DMS153 treated with DMSO at 0.1 percent for 48 hours (cell line): ENCODE measurements around the gene ATP23.

Source experiments
- DNase-seq: peaks from one replicate; lab custom pipeline; 2025; ENCODE audit not compliant: unreplicated experiment; lab: John Stamatoyannopoulos, UW

ATP23 gene, protein sequence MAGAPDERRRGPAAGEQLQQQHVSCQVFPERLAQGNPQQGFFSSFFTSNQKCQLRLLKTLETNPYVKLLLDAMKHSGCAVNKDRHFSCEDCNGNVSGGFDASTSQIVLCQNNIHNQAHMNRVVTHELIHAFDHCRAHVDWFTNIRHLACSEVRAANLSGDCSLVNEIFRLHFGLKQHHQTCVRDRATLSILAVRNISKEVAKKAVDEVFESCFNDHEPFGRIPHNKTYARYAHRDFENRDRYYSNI

DNA sequence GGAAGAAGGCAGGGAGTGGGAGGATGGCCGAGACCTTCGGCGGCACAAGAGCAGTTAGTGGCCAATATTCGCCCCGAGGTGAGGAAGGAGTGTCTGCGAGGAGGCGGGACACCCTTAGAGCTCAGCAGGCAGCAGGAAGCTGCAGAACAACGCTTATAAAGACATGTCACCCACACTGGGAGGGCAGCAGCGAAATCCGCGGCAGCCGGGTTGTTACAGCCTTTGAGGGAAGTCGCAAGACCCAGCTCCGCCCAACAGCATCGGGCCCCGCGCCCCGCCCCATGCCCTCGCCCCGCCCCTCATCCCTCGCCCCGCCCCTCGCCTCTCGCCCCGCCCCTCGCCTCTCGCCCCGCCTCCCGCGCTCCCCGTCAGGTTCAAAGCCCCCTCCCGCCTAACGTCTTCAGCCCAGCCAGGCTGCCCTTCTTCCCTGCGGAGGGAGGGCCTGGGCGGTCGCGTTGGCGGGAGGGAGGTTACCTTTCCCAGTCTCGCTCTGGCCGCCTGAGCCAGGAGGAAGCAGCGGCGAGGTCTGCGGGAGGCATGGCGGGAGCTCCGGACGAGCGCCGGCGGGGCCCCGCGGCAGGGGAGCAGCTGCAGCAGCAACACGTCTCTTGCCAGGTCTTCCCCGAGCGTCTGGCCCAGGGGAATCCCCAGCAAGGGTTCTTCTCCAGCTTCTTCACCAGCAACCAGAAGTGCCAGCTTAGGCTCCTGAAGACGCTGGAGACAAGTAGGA is at the start of gene ATP23:
Gene ATP23, plus strand, starts transcription at position 403 of the 730 bp plus-strand sequence. Its CDS starts 135 bp downstream, at position 538.
- DNase-seq: peak; percentile 73

DNA sequence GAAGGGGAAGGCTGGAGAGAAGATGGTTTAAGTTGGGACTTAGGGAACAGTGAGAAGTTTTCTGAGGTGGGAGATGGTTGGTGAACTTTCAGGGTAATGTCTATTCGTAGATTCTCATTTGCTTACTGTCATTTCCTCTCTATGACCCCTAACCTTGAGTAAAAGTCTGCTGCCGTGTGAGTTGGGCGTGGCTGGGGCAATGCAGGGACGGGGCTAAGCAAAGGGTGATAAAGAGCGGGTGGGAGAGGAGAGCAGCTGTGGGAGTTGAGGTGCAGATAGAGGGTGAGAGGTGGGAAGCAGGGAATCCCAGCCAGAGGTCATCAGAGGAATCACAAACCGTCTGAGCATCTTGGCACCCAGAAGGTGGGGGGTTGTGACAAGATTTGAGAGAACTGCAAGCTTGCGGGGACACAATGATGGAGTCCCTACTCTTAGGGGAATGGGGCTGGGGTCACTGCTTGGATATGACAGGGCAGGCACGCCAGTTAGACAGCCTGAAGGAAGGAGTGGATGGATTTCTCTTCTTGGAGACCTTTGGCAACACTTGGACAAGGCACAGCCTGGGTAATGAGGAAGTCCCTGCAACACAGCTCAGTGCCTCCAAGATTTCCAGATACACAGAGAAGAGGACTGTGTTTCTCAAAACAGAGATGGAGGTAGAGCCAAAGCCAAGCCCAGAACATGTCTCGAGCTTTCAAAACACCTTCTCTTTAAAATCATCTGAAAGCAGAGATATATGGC is 49.0 kb upstream of the ATP23 start:
- DNase-seq: no peak

DNA sequence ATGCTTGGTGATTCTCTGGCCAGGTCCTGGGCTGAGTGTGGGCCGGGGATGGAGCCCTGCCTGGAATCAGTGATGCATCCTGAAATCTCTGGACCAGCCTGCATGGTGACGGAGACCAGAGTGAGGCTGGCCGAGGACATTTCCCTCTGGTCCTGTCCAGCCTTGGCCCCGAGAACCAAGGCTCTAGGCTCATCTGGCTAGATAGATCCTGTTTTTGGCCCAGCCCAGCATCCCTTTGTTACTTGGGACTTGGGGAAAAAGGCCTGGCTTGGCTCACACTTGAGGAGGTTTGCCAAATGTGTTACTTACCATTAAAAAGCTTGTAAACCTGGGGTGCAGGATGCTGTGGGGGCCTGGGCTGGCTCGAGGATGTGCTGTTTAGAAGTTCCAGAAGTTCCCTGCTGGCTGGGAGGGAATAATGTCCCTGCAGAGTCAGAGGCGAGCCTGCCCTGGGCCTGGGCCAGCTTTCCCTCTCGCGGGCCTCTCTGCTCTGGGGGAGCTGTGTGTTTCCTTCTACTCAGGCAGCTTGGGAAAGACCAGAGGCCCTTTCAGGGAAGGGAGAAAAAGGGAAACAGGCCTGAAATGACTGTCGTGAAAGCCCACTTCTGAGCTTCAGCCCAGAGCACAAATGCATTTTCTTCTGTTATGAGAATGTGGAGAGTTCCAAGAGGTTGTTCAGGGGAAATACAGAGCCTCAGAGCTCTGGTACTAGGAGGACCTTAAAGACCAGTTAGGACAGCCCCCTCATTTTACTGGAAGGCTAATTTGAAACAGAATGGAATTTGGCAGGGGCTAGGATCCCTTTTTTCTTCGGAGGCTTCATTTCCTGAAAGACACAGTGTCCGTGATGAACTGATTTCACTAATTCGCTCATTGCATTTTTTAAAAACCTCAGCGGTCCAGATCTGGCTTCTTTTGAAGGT is 47.7 kb upstream of the ATP23 start:
- peak; percentile 41 for DNase-seq

DNA sequence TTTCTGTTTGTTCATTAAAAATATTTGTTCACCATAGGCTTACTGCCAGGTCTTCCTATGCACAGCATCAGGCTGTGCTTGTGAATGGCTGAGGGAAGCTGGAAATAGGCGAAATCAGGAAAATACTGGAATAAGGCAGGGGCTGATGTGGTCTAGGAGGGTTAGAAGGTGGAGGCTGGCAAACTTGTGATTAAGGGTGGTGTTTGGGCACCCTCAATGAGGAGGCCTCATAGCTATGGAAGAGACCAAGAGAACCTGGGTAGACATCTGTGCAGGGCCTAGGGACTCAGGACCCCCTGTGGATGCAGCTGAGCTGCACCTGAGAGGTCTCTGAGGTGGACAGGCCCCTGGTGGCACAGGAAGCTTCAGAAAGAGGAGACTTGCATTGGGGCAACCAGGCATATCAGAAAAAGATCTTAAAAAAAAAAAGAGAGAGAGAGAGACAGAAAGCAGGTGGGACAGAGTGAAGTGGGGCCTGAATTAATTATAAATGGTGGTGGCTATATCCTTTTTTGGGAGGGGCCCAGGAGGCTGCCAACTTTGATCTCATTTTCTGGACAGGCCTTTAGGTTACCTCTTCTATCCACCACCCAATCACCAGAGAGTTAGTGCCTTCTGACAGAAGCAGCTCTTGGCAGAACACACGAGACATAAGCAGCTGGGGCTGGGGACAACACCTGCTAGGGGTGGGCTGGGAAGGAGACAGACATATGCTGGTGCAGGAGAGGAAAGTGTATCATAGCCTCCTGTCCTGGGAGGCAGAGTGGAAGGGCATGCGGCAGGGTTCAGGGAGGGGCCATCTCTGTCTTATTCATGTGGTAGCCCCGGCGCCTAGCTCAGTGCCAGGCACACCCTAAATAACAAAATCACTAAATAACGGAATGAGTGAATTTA is 46.7 kb upstream of the ATP23 start:
- no peak for DNase-seq

DNA sequence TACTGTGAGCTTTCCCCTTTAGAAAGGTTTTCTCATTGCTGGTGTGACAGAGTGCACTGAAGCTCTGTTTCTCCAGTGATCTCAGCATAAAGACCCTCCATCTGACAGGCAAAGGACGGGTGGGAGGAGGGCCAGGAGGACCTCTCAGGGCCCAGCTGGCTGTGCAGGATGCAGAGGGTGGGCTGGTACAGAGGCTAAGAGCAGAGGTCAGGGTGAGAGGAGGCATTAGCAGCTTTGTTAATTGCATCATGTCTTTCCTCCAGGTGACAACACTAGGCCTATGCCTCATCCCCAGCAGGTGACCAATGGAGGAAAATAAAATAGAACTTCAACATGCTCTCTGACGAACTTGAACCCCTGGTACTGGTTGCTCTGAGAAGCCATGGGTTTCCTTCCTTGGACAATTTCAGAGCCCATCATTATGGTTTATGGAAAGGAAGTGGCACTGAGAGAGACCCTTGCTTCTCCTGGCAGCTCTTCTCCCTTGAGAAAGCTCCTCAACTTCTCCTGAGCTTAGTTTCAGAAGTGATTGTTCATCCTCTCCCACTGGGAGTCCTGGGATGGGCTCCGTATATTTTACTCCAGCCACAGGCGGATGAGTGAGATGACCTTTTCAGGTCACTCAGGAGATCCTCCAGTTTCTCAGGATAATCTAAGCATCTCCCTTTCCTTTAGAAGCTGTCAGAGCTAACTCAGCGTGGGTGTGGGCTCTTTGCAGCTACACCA is 45.8 kb upstream of the ATP23 start:
- DNase-seq: no peak

DNA sequence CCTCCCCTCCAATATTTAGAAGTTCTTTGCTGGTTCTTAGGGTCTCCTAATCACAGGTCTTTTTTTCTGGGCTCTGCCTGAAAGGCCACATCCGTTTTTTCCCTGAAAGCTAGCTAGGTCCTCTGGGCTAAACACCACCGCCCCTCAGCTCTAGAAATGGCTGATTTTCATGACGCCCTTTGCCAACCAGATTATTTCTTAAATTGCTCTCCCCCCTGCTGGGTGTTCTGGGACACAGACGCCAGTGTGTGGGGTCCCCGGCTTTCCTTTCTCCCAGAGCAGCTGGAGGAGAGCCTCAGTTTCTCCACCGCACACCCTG is 45.3 kb upstream of the ATP23 start:
- DNase-seq: no peak

DNA sequence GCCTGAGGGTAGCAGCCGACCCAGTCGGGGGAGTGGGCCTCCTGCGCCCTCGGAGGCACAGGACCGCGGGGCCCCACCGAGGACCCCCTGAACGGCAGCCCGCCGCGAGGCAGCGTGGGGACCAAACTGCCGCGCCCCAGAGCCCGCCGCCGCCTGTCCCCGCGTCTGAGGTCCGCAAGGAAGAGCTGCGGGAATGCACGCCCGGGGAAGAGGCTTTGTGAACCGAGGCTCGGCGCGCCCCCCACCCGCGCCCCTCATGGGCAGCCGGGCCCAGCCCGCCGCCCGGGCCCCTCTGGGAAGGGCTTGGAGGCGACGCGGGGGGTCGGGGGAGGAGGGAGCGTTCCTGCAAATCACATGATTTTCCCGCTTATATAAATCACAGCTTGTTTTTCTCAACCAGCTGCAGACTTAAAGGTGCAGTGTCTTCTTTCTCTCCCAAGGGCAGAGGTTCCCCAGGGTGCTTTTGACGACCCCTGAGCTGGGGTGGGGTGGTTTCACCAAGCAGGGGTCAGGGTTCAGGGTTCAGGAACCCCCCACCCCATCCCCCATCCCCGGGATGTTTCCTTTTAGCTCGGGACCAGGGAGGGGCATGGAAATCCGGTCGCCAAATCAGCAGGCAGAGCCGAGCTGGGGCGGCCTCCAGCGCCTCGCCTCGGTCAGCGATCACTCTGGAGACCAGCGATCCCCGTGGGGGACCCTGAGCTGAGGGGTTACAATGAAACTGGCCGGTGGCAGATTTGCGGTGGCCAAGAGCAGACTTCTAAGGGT is 44.7 kb upstream of the ATP23 start:
- DNase-seq: peak; percentile 73

DNA sequence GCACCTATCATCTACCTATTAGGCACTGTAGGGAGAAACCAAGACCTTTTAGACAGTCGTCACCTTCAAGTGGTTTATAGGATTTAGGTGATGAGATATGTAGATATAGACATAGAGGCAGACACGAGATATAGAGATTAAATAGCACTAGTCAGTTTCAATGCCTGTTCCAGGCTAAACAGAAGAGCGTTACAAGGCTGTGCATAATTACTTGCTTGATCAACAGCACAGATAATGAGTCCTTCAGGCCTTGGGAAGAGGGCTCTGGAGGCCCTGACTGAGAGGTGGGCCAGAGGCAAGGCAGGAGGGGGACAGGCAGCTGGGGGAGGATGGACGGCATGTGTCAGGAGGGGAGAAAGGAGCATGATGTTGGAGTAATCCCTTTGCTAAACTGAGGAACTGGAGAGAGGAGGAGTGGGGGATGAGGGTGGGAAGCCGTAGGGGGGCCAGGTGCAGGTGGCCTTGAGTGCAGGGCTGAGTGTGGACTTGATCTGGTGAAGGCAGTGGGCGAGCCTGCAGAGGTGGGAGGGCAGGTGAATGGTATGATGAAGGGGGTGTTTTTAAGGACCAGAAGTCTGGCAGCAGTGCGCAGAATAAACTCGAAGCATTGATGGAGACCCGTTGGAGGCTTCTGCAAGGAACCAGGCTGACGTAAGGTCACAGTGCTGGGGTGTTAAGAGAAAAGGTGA is 43.9 kb upstream of the ATP23 start:
- DNase-seq: no peak

DNA sequence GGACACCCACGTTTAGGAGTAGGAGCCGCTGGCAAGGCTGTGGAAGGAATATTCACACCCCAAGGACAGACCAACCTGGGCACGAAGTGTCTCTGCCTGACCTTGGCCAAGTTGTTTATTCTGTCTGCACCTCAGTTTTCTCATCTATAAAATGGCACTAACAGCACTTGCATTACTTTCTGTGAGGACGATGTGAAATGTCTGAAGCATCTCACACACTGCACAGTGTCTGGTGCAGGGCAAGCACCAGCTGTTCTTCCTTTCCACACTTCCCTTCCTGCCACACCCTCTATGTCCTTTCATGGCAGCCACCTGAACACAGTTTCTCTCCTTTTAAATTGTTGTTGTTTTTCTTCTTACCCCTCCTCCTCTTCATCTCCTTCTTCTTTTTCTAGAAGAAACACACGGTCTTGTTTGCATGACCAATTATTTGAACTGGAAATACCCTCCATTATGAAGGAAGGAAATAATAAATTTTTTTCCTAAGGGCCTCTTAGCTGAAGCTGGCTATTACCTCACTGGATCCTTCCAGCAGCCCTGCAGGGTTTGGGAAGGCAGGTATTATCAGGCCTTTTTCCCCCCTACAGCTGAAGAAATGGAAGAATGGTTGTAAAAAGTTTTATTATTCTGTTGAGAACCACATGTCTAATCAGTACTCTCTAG is 42.9 kb upstream of the ATP23 start:
- peak; percentile 61 for DNase-seq

DNA sequence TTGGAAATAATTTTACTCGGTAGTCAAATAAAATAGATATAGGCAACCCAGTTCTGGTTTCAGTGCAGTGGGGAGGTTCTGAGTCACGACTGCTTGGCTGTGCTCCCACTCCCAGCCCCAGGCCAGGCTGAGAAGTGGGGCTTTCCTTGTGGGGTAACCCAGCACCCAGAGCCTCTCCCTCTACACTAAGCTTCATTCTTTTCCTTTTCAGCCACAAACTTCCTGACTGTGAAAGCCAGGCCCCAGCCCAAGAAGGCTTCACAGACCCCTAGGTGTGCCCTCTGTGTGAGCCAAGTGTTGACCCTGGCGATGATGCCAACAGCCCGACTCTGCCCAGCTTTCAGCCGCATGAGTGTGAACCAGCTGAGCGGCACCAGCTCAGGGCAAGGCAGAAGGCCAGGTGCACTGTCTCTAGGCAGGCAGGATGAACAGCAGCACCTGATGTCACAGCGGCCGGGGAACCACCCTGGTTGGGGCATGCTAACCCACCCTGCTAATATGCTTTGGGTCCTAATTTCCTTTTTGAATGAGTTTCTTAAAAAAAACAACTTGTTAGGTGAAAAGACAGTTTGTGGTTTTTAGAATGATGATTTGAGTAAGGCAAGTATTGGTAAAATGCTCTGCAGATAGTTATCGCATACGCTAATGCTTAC is 42.2 kb upstream of the ATP23 start:
- DNase-seq: peak; percentile 56

DNA sequence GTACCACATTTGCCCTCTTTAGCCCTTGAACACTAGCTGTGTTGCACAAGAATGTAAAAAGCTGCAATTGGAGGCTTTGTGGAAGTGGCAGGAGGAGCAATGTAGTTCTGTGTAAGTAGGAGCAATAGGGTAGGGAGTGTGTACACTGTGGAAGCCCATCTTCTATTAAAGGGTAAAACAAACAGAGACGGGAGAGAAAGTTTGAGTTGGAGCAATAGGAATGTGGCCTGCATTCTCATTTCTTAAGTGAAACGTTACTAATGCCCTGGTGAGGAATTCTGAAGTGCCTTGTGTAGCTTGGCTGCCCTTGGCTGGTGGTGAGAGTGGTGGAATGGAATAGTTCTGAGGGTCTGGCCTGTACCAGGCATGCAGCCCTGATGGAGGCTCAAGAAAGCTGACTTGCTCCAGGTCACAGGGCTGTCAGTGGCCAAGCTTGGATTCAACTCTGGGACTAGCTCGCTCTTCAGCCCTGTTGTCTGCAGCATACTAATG is 38.8 kb upstream of the ATP23 start:
- DNase-seq: no peak

DNA sequence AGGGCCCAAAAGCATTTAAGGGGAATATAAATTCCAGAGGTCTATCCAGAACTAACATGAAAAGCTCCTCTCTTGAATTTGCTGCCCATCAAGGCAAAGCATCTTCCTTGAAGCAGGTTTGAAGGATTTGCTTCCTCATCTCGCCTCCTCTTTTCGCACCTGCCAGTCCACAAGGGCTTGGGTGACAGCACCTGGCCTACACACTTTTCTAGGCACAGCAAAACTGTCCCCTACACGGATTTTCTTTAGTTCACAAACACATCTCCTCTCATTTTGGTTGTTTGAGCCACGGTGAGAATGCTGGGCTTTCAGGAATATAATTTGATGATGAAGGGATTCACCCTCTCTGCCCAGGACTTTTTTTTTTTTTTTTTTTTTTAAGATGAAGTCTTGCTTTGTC is 36.9 kb upstream of the ATP23 start:
- no peak for DNase-seq

DNA sequence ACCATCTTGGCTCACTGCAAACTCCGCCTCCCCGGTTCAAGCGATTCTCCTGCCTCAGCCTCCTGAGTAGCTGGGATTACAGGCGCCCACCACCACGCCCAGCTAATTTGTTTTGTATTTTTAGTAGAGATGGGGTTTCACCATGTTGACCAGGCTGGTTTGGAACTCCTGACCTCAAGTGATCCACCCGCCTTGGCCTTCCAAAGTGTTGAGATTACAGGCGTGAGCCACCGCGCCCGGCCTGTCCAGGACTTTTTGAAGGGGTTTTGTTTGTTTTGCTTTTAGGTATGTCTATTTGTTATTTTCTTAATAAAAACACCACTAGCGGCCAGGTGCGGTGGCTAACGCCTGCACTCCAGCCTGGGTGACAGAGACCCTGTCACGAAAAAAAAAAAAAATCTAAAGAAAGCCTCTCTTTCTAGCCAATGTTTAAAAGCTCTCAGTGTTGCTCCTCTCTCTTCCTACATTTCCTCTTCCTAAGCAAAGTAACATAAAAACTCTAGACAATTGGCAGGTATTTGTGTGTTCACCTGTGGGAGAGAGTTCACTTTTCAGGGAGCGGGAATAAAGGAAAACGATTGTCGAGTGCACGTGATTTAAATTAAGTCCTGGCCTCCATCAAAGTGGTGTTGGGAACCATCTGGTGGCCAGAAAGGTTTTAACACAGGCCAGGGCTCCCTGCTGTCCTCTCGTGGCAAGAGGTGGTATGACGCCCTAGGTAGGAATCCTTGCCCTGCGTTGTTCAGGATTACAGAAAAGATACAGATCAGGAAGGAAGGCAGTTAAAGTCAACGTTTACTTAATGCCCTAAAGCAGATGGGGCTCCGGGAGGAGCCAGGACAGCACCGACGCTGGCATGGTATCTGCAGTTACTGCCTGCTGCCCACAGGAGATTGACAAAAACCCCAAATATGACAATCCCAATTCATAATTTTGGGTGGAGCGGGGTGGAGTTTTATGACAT is 36.2 kb upstream of the ATP23 start:
- peak; percentile 95 for DNase-seq

DNA sequence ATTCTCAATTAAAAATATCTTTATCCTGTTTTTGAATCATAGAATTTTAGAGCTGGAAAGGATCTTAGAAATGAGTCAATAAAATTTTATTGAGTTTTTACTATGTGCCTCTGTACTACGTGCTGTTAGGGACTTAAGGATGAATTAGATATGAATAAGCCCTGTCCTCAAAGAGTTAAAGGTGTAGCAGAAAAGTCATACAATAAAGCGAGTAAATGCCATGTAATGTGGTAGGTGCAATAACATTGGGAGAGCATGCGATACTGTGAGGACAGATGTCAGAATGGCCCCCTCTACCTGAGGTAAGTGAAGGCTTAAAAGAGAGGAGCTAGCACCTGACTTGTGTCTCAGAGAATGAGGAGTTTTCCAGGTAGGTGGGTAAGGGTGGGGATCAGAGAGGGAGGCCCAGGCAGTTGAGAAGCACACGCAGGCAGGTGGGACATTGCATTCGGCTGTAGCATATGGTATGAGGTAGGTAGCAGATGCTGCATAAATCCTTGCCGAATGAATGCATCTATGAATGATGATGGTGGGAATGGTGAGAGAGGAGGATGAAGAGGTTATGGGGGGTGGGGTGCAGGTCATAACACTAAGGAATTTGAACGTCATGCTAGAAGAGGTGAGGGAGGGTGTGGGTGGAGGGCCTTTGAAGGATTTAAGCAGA is 35.4 kb upstream of the ATP23 start:
- no peak for DNase-seq

DNA sequence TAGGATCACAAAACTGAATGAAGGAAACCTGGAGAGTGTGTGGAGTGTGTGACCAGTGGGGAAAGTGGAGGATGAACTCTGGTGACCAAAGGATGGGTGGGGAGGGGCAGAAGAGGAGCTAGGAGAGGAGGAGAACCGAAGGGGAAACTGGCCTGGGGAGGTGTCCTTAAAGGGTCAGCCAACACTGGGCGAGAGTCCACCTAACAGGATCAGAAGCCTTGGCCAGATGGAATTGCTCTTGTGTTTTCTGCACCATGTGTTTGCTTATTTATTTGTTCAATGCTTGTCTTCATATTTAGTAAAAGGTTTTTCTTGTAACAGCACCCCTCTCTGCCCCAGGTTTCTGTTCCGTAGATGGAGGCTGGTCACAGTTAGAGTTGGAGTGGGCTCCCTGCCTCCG is 34.5 kb upstream of the ATP23 start:
- DNase-seq: no peak
